Fibroblast of mammary gland (primary cell): ENCODE data around the gene UIMC1.

Experiments used
- DNase-seq: peaks from one replicate; pipeline ENCODE4 v3.0.0-alpha.2; 2010; ENCODE audit warnings: low read depth
- H3K4me3 ChIP-seq: 2 replicates; pipeline ENCODE4 v1.5.1; 2011; ENCODE audit warnings: low read depth, mild to moderate bottlenecking, low read length, moderate library complexity; ENCODE audit not compliant: control insufficient read depth
- TF ChIP-seq, protein P1 (sequence below): conservative IDR thresholded peaks from 2 replicates; pipeline ENCODE4 v1.5.1; 2011; ENCODE audit warnings: low read depth, low read length, inconsistent platforms; ENCODE audit not compliant: control insufficient read depth, insufficient read depth

UIMC1 gene

DNA sequence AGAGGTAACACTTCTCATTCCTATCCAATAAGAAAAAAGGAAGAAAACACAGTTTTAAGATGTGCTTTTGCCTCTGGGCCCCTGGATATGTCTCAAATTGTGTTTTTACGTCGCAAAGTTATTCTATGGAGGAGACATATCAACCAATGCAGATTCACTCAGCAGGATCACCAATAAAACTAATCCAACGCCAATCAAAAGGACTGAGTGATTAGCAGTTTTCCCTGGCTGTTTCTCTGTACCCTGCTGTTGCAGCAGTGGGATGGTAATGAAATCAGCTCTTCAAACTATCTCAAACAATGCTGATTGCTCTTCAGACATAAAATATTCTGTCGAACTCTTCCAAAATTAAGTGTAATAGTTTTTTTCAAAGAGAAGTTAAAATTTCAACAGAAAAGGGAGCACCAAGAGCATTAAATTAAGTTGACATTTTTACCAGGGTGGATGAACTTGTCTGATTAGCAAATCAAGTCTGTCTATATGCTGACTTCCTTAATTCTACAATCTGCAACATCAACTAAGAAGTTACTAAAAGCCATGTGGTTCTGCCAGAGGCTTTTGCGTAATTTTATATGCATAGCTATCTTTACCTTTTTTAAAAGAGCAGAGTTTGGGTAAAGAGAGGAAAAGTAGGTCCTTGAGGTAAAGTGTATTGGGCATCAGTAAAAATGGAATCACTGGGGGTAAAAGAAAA lies 97.8 kb downstream of the UIMC1 start:
- TF ChIP-seq, protein P1, sequence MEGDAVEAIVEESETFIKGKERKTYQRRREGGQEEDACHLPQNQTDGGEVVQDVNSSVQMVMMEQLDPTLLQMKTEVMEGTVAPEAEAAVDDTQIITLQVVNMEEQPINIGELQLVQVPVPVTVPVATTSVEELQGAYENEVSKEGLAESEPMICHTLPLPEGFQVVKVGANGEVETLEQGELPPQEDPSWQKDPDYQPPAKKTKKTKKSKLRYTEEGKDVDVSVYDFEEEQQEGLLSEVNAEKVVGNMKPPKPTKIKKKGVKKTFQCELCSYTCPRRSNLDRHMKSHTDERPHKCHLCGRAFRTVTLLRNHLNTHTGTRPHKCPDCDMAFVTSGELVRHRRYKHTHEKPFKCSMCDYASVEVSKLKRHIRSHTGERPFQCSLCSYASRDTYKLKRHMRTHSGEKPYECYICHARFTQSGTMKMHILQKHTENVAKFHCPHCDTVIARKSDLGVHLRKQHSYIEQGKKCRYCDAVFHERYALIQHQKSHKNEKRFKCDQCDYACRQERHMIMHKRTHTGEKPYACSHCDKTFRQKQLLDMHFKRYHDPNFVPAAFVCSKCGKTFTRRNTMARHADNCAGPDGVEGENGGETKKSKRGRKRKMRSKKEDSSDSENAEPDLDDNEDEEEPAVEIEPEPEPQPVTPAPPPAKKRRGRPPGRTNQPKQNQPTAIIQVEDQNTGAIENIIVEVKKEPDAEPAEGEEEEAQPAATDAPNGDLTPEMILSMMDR, result no peak
- DNase-seq, result no peak
- H3K4me3 ChIP-seq, result no peak overlapping the region

DNA sequence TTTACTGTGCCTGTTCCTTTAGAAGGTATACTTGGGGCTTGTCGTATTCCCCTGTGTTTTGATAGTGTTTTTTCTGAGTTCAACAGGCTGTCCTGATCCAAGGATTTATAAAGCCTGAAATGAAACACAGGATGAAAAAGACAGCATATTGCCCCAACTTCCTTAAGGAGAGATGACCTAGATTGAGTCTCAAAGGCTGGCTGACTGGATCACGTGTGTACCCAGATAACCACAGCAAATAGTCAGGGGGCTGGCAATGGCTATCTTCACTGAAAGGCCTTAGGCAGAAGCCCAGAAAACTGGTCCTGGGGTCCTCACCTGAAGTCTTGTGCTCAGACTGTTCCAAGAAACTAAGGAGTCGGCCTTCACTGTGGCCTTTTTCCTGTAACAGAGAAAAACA lies 99.8 kb downstream of the UIMC1 start:
- no peak for DNase-seq
- H3K4me3 ChIP-seq, result no peak overlapping the region
- TF ChIP-seq, protein P1, result no peak

DNA sequence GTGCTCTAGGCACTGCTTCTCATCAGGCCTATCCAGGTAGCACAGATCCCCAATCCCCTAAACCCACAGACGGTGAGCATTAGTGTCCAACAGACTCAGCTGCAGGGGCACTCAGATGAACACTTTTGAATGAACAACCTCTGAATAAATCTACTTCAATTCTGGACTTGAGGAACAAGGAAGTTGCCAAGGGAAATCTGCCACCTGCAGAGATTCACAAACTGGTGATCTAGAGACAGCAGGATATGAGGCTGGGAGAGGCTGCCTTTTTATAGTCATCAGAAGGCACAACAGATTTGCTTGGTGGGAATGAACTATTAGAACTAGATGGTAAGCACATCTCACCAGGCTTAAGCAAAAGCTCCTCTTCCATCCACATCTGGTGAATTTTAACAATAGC lies 100.5 kb downstream of the UIMC1 start:
- no peak overlapping the region for H3K4me3 ChIP-seq
- DNase-seq, result no peak
- TF ChIP-seq, protein P1, result no peak

DNA sequence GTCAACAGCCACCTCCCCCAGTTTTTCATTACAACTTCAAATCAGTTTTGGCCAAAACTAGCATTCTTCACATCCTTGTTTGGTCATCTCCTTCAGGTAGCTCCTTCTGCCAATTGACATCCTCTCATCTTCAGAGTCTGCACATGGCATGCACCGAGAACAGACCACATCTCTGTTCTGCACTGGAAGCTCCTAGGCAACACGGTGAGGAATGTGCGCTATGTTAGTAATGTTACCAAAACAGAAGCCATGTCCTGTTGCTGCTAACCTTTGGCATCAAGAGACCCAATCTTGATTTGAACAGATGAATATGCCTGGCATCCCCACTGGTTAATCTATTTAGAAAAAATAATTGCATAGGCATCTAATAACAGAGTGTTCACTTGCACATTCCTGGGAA lies 102.3 kb downstream of the UIMC1 start:
- no peak for DNase-seq
- TF ChIP-seq, protein P1, result no peak
- H3K4me3 ChIP-seq, result no peak overlapping the region

DNA sequence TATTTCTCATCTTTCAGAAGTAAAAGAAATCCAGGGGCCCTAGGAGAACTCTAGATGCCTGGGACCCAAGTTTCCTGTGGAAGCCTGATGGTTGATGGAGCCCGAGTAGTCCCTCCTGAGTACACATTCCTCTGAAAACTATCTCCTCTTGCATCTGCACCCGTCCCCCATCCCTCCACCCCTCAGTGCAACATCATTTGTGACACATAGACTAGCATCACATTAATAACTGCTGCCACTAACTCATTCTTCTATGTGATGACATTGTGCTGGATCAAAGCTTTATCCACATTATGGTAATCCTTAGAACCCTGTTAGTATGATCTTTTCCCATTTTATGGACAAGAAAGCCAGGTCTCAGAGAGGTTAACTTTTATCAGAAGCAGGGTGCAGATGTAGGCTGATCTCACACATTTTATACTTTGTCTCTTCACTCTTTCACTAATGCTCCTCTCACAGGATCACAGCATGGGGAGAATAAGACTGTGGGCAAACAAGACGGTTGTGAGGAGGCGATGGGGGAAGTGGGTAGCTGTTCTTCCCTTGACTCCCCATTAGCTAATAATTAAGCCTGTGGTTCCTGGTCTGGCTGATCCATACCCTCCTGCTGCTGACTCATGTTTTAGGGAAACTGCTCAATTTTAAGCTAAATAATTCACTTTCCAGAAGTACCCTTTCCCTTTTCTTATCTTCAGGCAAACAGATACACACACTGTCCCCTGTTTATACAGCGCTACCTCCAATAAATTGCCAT lies 103.5 kb downstream of the UIMC1 start:
- no peak overlapping the region for H3K4me3 ChIP-seq
- TF ChIP-seq, protein P1, result no peak
- DNase-seq, result no peak

DNA sequence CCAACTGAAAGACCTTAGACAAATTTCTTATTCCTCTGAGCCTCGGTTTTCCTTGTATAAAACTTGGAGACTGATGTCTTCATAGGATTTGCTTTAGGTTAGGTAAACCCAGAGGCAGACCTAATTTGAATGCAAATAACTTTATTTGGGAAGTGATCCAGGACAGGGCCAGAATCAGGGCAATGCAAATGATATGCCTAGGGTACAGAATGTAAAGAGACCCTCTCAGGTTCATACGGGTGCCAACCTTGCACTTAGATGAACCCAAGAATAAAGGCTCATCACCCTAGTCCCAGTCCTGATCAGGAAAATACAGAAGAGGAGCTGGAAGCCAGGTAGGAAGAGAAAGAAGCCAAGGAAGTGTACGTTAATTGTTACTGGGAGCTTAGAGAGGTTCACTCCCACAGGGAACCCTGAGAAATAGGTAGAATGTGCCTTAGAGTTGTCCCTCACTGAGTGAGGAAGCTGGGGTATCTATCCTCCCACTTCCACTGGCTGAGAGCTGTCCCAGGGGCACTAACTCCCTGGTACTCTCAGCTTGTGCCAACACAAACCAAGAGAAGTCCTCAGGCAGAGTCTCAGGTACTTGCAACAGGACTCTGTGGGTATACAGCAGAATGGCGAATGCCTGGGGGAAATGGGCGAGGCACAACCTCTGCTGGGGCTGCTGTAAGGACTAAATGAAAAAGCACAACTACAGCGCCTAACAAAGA lies 104.3 kb downstream of the UIMC1 start:
- TF ChIP-seq, protein P1, result no peak
- no peak overlapping the region for H3K4me3 ChIP-seq
- no peak for DNase-seq
